K562 (cell line): ENCODE measurements around the gene SLC7A9. TPM values are rescaled to one million over a fixed set of nuclear protein-coding genes. Genes with fewer than 3 reads are reported as not detected.

ENCODE experiments used
- ATAC-seq: fragments of 200-7000 bp; cut with Tn5 transposase; 3 replicates; pipeline ENCODE4 v1.9.1; 2020; ENCODE audit warnings: moderate library complexity
- BruUV-seq: library from RNA; stranded (reverse); fragments of 400-500 nt; replicated peaks from 2 replicates; lab custom pipeline; 2021; lab: Mats Ljungman, UMichigan
- CTCF ChIA-PET: fragments of 300-600 bp; formaldehyde crosslinking; extraction: SDS; loops from one replicate; lab custom pipeline; 2021; ENCODE audit warnings: low intra/inter-chr PET ratio; lab: Yijun Ruan, JAX
- POLR2A ChIA-PET: fragments of 300-600, 350-650 bp; sonication (Branson Sonifier 250); formaldehyde crosslinking; extraction: SDS; loops from one replicate; lab custom pipeline; 2021; ENCODE audit warnings: antibody characterized with exemption, inconsistent platforms; lab: Yijun Ruan, JAX
- DNase-seq, 4 experiments: peaks; one replicate each; pipeline versions ENCODE4 v3.0.0 to v3.0.0-alpha.2; 2011 to 2018; ENCODE audit warnings: low spot score in 3 of 4, mixed read lengths in 3 of 4; ENCODE audit errors: extremely low read depth in 1 of 4
- FAIRE-seq: peaks from 2 replicates; lab custom pipeline; 2011; peaks lifted over from hg19 to GRCh38; lab: Jason Lieb, UNC
- H2AFZ ChIP-seq: 2 replicates; pipeline ENCODE4 v1.6.0; 2011; ENCODE audit warnings: low read depth, low read length, control low read depth, inconsistent platforms
- H3K27ac ChIP-seq: fragments of 200-600 bp; 3 replicates; pipeline ENCODE4 v1.8.0; 2011; ENCODE audit warnings: low read depth, mild to moderate bottlenecking, control low read depth, inconsistent platforms, low read length, moderate library complexity, mixed read lengths; ENCODE audit errors: extremely low read depth
- H3K27me3 ChIP-seq, 2 experiments: fragments of 300-600 bp in 1 of 2; 2 replicates in 1 of 2; 3 replicates in 1 of 2; pipeline versions ENCODE4 v1.6.0 to v1.8.0; 2011; ENCODE audit warnings: inconsistent platforms in 2 of 2, low read length in 2 of 2, mild to moderate bottlenecking in 1 of 2, mixed read lengths in 1 of 2, moderate library complexity in 1 of 2; ENCODE audit not compliant: control insufficient read depth in 2 of 2, insufficient read depth in 2 of 2
- H3K36me3 ChIP-seq: fragments of 300-600 bp; 3 replicates; pipeline ENCODE4 v1.8.0; 2011; ENCODE audit warnings: mild to moderate bottlenecking, low read length, inconsistent platforms; ENCODE audit not compliant: control insufficient read depth, insufficient read depth
- H3K4me1 ChIP-seq, 2 experiments: fragments of 200-600 bp in 1 of 2; replicated peaks in 1 of 2; 2 replicates in 1 of 2; 3 replicates in 1 of 2; pipeline versions ENCODE4 v1.5.1 to v1.8.0; 2011; ENCODE audit warnings: inconsistent platforms in 2 of 2, low read length in 2 of 2, mild to moderate bottlenecking in 1 of 2, mixed read lengths in 1 of 2, moderate library complexity in 1 of 2; ENCODE audit not compliant: control insufficient read depth in 2 of 2, insufficient read depth in 2 of 2
- H3K4me2 ChIP-seq: 2 replicates; pipeline ENCODE4 v1.6.1; 2011; ENCODE audit warnings: low read length, control low read depth, inconsistent platforms, mixed read lengths; ENCODE audit not compliant: insufficient read depth
- H3K4me3 ChIP-seq: fragments of 200-600 bp; sonication (generic), shearing (Covaris generic); 2 replicates; pipeline ENCODE4 v1.5.1; 2016; ENCODE audit warnings: control low read depth, inconsistent platforms
- H3K79me2 ChIP-seq: fragments of 200-600 bp; 3 replicates; pipeline ENCODE4 v1.8.0; 2011; ENCODE audit warnings: low read length, inconsistent platforms; ENCODE audit not compliant: control insufficient read depth, insufficient read depth
- H3K9ac ChIP-seq, 2 experiments: 2 replicates each; pipeline versions ENCODE4 v1.6.0 to v1.6.1; 2011; ENCODE audit warnings: low read depth in 2 of 2, low read length in 2 of 2, control low read depth in 1 of 2, inconsistent platforms in 1 of 2, mild to moderate bottlenecking in 1 of 2, mixed read lengths in 1 of 2; ENCODE audit not compliant: insufficient read depth in 1 of 2
- H3K9me1 ChIP-seq: one replicate; pipeline ENCODE4 v1.6.0; 2011; ENCODE audit warnings: inconsistent platforms, mild to moderate bottlenecking, low read length, moderate library complexity; ENCODE audit not compliant: control insufficient read depth, insufficient read depth
- H3K9me3 ChIP-seq: replicated peaks from 2 replicates; pipeline ENCODE4 v1.5.1; 2011; ENCODE audit warnings: low read depth, low read length, inconsistent platforms; ENCODE audit not compliant: control insufficient read depth, insufficient read depth
- H4K20me1 ChIP-seq: replicated peaks from 2 replicates; pipeline ENCODE4 v1.6.1; 2011; ENCODE audit warnings: low read length, inconsistent platforms, mixed read lengths; ENCODE audit not compliant: control insufficient read depth, insufficient read depth
- JUNB ChIP-seq: fragments of 450-650 bp; formaldehyde crosslinking; conservative IDR thresholded peaks from 2 replicates; pipeline ENCODE4 v1.4.0; 2020; ENCODE audit warnings: mild to moderate bottlenecking
- KLF16 ChIP-seq: IDR thresholded peaks from 2 replicates; pipeline ENCODE4 v1.6.1; 2016; ENCODE audit warnings: antibody characterized with exemption
- NR4A1 ChIP-seq, 2 experiments: fragments of 250-450 bp in 1 of 2; fragments of 450-650 bp in 1 of 2; sonication (Bioruptor Pico) in 1 of 2; IDR thresholded peaks; 2 replicates each; pipeline versions ENCODE4 v1.4.0 to v1.6.1; 2016 to 2020; ENCODE audit warnings: mild to moderate bottlenecking in 2 of 2, missing compliant biosample characterization in 1 of 2, missing genetic modification characterization in 1 of 2, moderate library complexity in 1 of 2
- SIRT6 ChIP-seq: IDR thresholded peaks from one replicate; pipeline ENCODE4 v1.6.1; 2012; ENCODE audit warnings: low read depth, mild to moderate bottlenecking, control low read depth, inconsistent platforms, low read length, moderate library complexity
- ZNF408 ChIP-seq: fragments of 250-450 bp; sonication (Bioruptor Pico); IDR thresholded peaks from 2 replicates; pipeline ENCODE4 v1.4.0; 2020; ENCODE audit warnings: low read depth, mild to moderate bottlenecking, moderate library complexity
- ZNF592 ChIP-seq: fragments of 450-650 bp; IDR thresholded peaks from 2 replicates; pipeline ENCODE4 v1.6.1; 2017; ENCODE audit warnings: antibody characterized with exemption, mild to moderate bottlenecking
- ZNF668 ChIP-seq: fragments of 250-450 bp; sonication (Bioruptor Pico); IDR thresholded peaks from 2 replicates; pipeline ENCODE4 v1.8.0; 2022; ENCODE audit warnings: mild to moderate bottlenecking, inconsistent platforms
- ZNF707 ChIP-seq: fragments of 250-450 bp; sonication (Bioruptor Pico); conservative IDR thresholded peaks from 2 replicates; pipeline ENCODE4 v1.8.0; 2022; ENCODE audit warnings: inconsistent platforms, mild to moderate bottlenecking, moderate library complexity
- WGBS: fragments of 100-300 bp; shearing (Covaris generic); methylation state at CpG from one replicate; pipeline ENCODE4 v1.1.6; 2016; ENCODE audit warnings: low coverage, mixed read lengths; ENCODE audit not compliant: insufficient coverage; ENCODE audit errors: missing lambda C conversion rate; 5-methylcytosine and 5-hydroxymethylcytosine counted together
- in situ Hi-C: fragments of 300-500 bp; cut with MboI; formaldehyde crosslinking; loops from 4 replicates; pipeline ENCODE4 v1.15.0; 2018; ENCODE audit warnings: inconsistent platforms, mixed read lengths
- intact Hi-C: fragments of 100-400 bp; cut with micrococcal nuclease; formaldehyde crosslinking; loops from 2 replicates; pipeline ENCODE4 v1.14.2; 2022
- polyA plus RNA-seq, 8 experiments: library from polyadenylated mRNA; depleted of rRNA in 4 of 8; stranded (reverse) in 5 of 8; unstranded in 3 of 8; fragments of >200 nt; fragmentation: Nextera tagmentation in 2 of 8; fragmentation: Illumina TruSeq in 1 of 8; extraction: Ambion mirVana in 2 of 8; extraction: Trizol in 1 of 8; gene quantifications; 2 replicates each; pipeline versions ENCODE4 v1.2.1 to v1.2.3, GENCODE V29; 2011 to 2014; ENCODE audit warnings: inconsistent platforms in 1 of 8, missing spikeins in 1 of 8
- total RNA-seq, 7 experiments: library from RNA; depleted of rRNA in 6 of 7; stranded (reverse); fragments of >200 nt in 6 of 7; fragmentation: Illumina TruSeq in 2 of 7; extraction: Trizol in 2 of 7; gene quantifications; 2 replicates each; pipeline versions ENCODE4 v1.2.1 to v1.2.3, GENCODE V29; 2011 to 2021; ENCODE audit warnings: low replicate concordance in 1 of 7
- TF ChIP-seq, protein P1 (sequence below): fragments of 450-650 bp; conservative IDR thresholded peaks from 2 replicates; pipeline ENCODE4 v1.6.1; 2016; ENCODE audit warnings: missing genetic modification characterization, low read depth, mild to moderate bottlenecking, control low read depth, missing compliant biosample characterization
- TF ChIP-seq, protein P2 (sequence below): sonication (generic); formaldehyde crosslinking; IDR thresholded peaks from 2 replicates; pipeline ENCODE4 v1.4.0; 2020; ENCODE audit warnings: mild to moderate bottlenecking, missing genetic modification reagents
- TF ChIP-seq, protein P3 (sequence below): sonication (generic); formaldehyde crosslinking; IDR thresholded peaks from 2 replicates; pipeline ENCODE4 v1.8.1; 2023; ENCODE audit warnings: mild to moderate bottlenecking, missing genetic modification reagents

The SLC7A9 gene
- total and polyA plus RNA-seq, 9 of the 15 experiments (the other 6 are each of a cell fraction or from before 2014, with no cell fraction given): not detected

DNA sequence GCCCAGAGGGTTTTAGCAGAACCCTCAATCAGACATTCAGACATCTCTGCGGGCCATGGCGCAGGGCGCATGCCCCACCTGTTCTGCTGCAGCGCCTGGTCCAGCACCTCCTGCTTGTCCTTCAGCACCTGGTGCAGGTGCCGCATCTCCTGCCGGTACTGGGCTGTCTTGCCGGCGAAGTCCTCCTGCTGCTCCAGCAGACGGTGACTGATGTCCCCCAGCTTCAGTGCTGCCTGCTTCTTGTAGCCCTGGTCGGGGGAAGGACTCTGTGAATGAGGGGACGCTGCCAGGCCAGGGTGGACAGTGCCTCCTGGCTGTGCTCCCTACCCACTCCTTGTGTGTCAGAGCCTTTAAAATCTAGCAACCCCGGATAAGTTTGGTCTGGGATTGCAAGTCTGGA, 12.2 kb upstream of the SLC7A9 start:
- WGBS: 30% methylated on average over 11 of the region's 12 CpGs
- DNase-seq (no peak), FAIRE-seq (no peak)
- TF ChIP-seq, protein P1, sequence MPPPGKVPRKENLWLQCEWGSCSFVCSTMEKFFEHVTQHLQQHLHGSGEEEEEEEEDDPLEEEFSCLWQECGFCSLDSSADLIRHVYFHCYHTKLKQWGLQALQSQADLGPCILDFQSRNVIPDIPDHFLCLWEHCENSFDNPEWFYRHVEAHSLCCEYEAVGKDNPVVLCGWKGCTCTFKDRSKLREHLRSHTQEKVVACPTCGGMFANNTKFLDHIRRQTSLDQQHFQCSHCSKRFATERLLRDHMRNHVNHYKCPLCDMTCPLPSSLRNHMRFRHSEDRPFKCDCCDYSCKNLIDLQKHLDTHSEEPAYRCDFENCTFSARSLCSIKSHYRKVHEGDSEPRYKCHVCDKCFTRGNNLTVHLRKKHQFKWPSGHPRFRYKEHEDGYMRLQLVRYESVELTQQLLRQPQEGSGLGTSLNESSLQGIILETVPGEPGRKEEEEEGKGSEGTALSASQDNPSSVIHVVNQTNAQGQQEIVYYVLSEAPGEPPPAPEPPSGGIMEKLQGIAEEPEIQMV (tag): no peak
- TF ChIP-seq ZNF707 (CRISPR knock-in tag): no peak
- TF ChIP-seq NR4A1 (CRISPR knock-in tag; IDR thresholded peaks at IDR 0.05): no peak
- no peak for TF ChIP-seq NR4A1 (tag; IDR thresholded peaks at IDR 0.05)
- TF ChIP-seq ZNF408 (CRISPR knock-in tag): no peak
- no peak for TF ChIP-seq ZNF592
- TF ChIP-seq, protein P2, sequence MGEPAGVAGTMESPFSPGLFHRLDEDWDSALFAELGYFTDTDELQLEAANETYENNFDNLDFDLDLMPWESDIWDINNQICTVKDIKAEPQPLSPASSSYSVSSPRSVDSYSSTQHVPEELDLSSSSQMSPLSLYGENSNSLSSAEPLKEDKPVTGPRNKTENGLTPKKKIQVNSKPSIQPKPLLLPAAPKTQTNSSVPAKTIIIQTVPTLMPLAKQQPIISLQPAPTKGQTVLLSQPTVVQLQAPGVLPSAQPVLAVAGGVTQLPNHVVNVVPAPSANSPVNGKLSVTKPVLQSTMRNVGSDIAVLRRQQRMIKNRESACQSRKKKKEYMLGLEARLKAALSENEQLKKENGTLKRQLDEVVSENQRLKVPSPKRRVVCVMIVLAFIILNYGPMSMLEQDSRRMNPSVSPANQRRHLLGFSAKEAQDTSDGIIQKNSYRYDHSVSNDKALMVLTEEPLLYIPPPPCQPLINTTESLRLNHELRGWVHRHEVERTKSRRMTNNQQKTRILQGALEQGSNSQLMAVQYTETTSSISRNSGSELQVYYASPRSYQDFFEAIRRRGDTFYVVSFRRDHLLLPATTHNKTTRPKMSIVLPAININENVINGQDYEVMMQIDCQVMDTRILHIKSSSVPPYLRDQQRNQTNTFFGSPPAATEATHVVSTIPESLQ (CRISPR knock-in tag): no peak
- TF ChIP-seq SIRT6: no peak
- no peak for TF ChIP-seq ZNF668
- no peak for TF ChIP-seq KLF16
- no peak for TF ChIP-seq JUNB
- TF ChIP-seq, protein P3, sequence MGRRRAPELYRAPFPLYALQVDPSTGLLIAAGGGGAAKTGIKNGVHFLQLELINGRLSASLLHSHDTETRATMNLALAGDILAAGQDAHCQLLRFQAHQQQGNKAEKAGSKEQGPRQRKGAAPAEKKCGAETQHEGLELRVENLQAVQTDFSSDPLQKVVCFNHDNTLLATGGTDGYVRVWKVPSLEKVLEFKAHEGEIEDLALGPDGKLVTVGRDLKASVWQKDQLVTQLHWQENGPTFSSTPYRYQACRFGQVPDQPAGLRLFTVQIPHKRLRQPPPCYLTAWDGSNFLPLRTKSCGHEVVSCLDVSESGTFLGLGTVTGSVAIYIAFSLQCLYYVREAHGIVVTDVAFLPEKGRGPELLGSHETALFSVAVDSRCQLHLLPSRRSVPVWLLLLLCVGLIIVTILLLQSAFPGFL: no peak

More for the DNA sequence above, 12.2 kb upstream of the SLC7A9 start:
- Histone ChIP-seq H3K79me2 (no peaks in the 10 kb centered on the region), H3K27ac (no peak overlapping the region), H4K20me1 (no peaks in the 10 kb centered on the region), H3K4me1 (peaks cover 0 to 4% of the 10 kb centered on the region in 2 experiments; a peak in 2 of 5 replicates), H3K4me2 (no peak overlapping the region), H3K4me3 (no peak overlapping the region), H3K9me1 (no peaks in the 10 kb centered on the region), H3K36me3 (no peaks in the 10 kb centered on the region), H3K27me3 (peaks cover 5 to 22% of the 10 kb centered on the region in 2 experiments; a peak in 4 of 5 replicates), H3K9ac (no peak overlapping the region), H3K9me3 (no peaks in the 10 kb centered on the region), H2AFZ (no peak overlapping the region)
- ATAC-seq: no peak; the same call in 2 of the 3 replicates
- ChIA-PET CTCF (no interaction called here), POLR2A (interaction anchor here (1.5 kb wide), 1 partner anchor 13 kb away, joined by 3 read pairs; no protein-coding TSS in a partner anchor)
- in situ Hi-C loops (no loop called here), intact Hi-C loops (no loop called here)
- BruUV-seq: no TSS peak
